T-helper 2 cell treated with Interferon-gamma antibody and Interleukin-4, amounts not matched to agents 100 ng/mL and 5 ng/mL, for 36 hours (primary cell): ENCODE data around the gene YIPF4. TPM values are rescaled to one million over a fixed set of nuclear protein-coding genes. Genes with fewer than 3 reads are reported as not detected.
"Not testable (repeated sequence)": the region's sequence is repeated elsewhere in the genome, so short reads cannot be mapped to it uniquely, and the experiment has no call there.

Experiments
- intact Hi-C: fragments of 100-400 bp; cut with micrococcal nuclease; formaldehyde crosslinking; loops from one replicate; pipeline ENCODE4 v1.15.1; 2023
- total RNA-seq: library from RNA; stranded (reverse); gene quantifications from 2 replicates; pipeline ENCODE4 v1.2.3, GENCODE V29; 2022

YIPF4 gene
- total RNA-seq, 1 donor from 2014 or later: 31.9 TPM

GRCh38 chr2:32284321-32284720 is 6.6 kb downstream of the YIPF4 start:
- intact Hi-C loops: no loop called here

DNA sequence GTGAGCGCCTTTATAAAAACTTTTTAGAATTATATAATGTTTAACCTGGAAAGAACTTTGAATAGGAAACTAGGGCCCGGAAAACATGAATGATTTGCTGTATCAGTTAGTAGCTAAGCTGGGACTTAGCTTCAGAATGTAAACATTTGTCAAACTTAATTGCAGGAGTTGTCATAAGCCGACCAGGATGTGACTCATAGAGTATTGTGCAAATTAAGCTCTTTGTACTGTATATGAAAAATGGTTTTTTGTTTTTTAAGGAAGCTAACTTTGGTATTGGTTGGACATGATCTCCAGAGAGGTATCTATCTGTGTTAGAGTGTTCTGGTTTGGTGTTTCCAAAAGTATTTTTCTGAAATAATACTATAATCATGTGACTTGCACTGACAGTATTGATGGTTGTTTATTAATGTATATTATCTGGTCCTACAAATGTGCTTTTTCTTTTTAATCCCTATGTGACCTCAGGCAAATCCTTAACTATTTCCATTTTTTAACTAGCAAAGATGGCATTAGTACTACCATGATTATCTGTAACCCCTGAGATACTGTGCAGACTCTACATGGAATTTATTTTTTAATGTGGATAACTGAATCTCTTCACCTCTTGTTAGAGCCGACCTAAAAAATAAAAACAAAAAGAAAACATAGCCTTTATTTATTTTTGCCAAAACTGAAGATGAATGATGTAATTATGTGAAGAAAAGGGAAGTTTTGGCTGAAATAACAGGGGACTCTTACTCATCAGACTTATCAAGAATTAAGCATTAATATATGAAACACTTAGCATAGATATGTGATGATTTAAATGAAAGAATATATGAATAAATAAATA is 11.7 kb downstream of the YIPF4 start:
- intact Hi-C loops: no loop called here

DNA sequence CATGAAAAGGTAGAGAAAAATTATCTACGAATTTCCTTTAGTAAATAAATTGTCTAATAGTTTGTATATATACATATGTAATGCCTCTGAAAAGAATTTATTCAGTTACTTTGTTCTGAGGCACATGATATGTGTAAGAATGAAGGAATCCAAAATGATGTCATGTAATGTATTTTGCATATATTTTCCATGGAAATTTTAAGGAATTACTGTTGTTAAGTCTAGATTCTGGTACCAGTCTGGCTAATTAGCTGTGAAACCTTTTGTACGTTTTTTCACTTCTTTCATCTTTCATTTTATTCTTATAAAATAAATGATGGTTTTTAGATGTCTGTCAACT is 12.3 kb downstream of the YIPF4 start:
- intact Hi-C loops: no loop called here

- intact Hi-C loops: no loop called here
Measured at GRCh38 chr2:32291746-32292145, 14.0 kb downstream of the YIPF4 start.

DNA sequence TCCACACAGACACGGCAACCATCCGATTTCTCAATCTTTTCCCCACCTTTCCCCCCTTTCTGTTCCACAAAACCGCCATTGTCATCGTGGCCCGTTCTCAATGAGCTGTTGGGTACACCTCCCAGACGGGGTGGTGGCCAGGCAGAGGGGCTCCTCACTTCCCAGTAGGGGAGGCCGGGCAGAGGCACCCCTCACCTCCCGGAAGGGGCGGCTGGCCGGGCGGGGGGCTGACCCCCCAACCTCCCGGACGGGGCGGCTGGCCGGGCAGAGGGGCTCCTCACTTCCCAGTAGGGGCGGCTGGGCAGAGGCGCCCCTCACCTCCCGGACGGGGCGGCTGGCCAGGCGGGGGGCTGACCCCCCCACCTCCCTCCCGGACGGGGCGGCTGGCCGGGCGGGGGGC is 15.8 kb downstream of the YIPF4 start:
- intact Hi-C loops: not testable (repeated sequence)

DNA sequence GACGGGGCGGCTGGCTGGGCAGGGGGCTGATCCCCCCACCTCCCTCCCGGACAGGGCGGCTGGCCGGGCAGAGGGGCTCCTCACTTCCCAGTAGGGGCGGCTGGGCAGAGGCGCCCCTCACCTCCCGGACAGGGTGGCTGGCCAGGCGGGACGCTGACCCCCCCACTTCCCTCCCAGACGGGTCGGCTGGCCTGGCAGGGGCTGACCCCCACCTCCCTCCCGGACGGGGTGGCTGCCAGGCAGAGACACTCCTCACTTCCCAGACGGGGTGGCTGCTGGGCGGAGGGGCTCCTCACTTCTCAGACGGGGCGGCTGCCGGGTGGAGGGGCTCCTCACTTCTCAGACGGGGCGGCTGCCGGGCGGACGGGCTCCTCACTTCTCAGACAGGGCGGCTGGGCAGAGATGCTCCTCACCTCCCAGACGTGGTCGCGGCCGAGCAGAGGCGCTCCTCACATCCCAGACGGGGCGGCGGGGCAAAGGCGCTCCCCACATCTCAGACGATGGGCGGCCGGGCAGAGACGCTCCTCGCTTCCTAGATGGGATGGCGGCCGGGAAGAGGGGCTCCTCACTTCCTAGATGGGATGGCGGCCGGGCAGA is 16.4 kb downstream of the YIPF4 start:
- intact Hi-C loops: not testable (repeated sequence)

- intact Hi-C loops: no loop called here
Measured at GRCh38 chr2:32310577-32310976, 32.9 kb downstream of the YIPF4 start.

- intact Hi-C loops: no loop called here
Measured at GRCh38 chr2:32314886-32315285, 37.2 kb downstream of the YIPF4 start.

GRCh38 chr2:32328679-32329078 is 51.0 kb downstream of the YIPF4 start:
- intact Hi-C loops: not testable (repeated sequence)

GRCh38 chr2:32329180-32329980 is 51.7 kb downstream of the YIPF4 start:
- intact Hi-C loops: not testable (repeated sequence)

DNA sequence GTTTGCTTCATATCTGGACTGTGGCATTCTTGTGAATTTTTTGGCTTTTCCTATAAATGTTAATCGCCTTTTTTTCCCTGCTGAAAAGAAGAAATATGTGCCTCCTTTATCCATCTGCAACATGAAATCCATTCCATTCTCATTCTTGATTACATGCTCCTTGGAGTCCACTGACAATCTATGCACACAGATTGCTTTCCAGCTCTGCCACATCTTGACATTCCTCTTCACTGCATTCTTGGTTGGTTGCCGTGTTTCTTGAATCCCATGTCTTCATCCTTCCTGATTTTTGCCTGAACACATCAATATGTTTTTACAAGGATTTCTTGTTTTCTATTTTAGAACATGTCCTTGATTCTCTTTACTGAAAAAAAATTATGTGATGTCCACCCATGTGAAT is 52.4 kb downstream of the YIPF4 start:
- intact Hi-C loops: no loop called here

DNA sequence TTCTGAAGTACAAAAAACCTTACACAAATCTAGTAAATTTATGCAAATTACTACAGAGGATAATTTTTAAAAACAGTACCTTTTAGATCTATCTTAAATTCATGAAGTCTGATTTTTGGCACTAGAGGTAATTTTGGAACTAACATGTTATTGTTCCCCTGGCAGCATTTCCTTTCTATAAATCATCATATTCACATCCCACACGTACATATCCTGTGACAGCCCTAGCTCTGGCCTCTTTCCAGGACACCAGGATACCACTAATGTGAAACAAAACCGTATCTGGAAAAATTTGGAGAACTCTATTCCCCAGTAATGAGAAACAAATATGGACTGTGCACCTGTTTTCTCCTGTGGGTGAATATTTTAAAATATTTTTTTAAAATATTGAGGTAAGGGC is 65.1 kb downstream of the YIPF4 start:
- intact Hi-C loops: no loop called here

- intact Hi-C loops: not testable (repeated sequence)
Measured at GRCh38 chr2:32350797-32351196, 73.1 kb downstream of the YIPF4 start.

DNA sequence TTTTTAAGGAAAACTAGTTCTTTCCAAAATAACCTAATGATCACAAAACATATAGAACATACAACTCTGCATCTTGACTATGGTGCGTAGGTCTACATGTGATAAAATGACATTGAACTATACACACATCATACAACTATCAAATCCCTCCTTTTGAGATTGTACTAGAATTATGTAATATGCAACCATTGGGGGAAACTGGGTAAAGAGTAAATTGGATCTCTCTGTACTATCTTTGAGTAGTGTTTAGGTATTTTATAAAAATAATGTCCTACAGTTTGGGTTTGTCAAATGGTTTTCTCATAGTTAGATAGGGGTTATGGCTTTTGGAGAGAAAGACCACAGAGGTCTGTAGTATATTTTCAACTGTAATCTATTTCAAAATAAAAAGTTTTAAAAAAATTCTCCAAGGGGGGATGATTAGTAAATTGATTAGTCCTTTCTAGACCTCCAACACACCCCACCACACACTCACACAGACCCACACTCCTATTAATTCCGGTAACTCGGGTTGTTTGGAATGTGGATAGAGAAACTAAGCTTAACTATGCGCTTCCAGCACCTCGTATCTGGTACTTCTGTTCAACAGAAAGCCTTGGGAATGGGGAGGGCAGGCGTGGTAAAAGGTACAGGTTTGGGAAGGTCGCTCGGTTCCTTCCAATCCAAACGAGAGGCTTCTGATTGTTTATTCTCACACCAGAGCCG is 78.4 kb downstream of the YIPF4 start:
- intact Hi-C loops: loop anchor here (1.0 to 2.0 kb wide), 3 partner anchors 191 to 1243 kb away; partner anchors contain the start of genes FAM98A, SLC30A6 and TTC27

- intact Hi-C loops: loop anchor here (1.0 to 2.0 kb wide), 6 partner anchors 79 to 1242 kb away; partner anchors contain the start of genes DPY30, FAM98A, SLC30A6 and SPAST
Measured at GRCh38 chr2:32356681-32357317, 79.1 kb downstream of the YIPF4 start, which contains the start of gene BIRC6. Gene BIRC6, plus strand, starts transcription at chr2:32357023. Its CDS starts 139 bp downstream, at chr2:32357162.

DNA sequence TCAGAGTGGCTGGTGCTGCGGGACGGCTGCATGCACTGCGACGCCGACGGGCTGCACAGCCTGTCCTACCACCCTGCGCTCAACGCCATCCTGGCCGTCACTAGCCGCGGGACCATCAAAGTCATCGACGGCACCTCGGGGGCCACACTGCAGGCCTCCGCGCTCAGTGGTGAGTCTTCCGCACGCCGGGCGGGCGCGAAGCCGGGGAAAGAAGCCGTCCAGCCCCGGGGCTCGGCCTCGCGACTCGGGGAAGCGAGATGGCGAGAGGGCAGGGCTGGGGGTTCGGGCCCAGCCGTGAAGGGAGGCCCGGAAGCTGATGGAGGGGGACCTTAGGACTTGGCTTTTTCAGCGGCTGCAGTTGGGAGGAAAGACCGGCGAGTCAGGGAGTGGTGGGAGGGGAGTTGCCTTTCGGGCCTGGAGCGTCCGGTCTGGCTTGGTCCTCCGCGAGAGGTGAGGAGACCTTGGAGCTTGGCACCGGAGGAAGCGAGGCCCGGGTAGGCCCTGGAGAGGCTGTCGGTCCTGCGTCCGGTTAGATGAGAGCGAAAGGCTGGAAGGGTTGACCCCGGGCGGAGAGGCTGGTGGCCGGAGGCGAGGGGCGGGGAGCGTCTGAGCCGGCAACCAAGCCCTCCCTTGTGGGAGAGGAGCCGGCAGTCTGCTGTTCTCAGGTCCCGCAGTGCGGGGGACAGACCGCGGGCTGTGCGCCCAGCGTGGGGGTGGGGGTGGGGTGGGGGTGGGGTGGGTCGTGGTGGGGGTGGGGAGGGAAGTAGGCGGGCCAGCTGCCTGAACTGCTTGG is 79.8 kb downstream of the YIPF4 start:
- intact Hi-C loops: loop anchor here (1.0 to 2.0 kb wide), 5 partner anchors 80 to 1241 kb away; partner anchors contain the start of genes DPY30, FAM98A, SPAST and TTC27

GRCh38 chr2:32358111-32358482 is 80.4 kb downstream of the YIPF4 start:
- intact Hi-C loops: no loop called here

GRCh38 chr2:32360416-32360815 is 82.7 kb downstream of the YIPF4 start:
- intact Hi-C loops: no loop called here

DNA sequence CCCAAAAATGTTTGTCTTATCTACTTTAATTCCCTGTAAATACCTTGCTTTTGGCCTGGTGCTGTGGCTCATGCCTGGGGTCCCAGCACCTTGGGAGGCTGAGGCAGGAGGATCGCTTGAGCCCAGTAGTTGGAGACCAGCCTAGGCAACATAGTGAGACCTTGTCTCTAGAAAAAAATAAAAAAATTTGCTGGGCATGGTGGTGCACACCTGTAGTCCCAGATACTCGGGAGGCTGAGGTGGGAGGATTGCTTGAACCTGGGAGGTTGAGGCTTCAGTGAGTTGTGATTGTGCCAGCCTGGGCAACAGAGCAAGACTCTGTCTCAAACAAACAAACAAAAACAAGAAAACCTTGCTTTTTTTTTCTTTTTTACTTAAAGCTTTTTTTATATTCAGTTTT is 85.3 kb downstream of the YIPF4 start:
- intact Hi-C loops: not testable (repeated sequence)

GRCh38 chr2:32363597-32363996 is 85.9 kb downstream of the YIPF4 start:
- intact Hi-C loops: no loop called here
